Stimulated activated CD8-positive, alpha-beta memory T cell treated with anti-CD3 and anti-CD28 coated beads, Interleukin-7, amount 100 ng/mL, for 48 hours (primary cell): ENCODE results near the gene DLX3.

ENCODE experiments used
- DNase-seq, 2 donors: peaks; one replicate each; pipeline ENCODE4 v3.0.0-alpha.2; 2020; ENCODE audit warnings: low read depth in 1 of 2; ENCODE audit errors: extremely low read depth in 1 of 2

The DLX3 gene

GRCh38 chr17:49992933-49993422, 2.0 kb downstream of the DLX3 start:
- no peak for DNase-seq

- DNase-seq: no peak
Measured at GRCh38 chr17:49992191-49992932, 2.7 kb downstream of the DLX3 start.

- no peak for DNase-seq
Measured at GRCh38 chr17:49991409-49991808, 3.6 kb downstream of the DLX3 start.

- no peak for DNase-seq
Measured at GRCh38 chr17:49990921-49991320, 4.1 kb downstream of the DLX3 start.

- no peak for DNase-seq
Measured at GRCh38 chr17:49990331-49990730, 4.7 kb downstream of the DLX3 start.

GRCh38 chr17:49989518-49989880, 5.5 kb downstream of the DLX3 start:
- DNase-seq: no peak

- DNase-seq: no peak
Measured at GRCh38 chr17:49987681-49988441, 7.2 kb downstream of the DLX3 start.

- no peak for DNase-seq
Measured at GRCh38 chr17:49987290-49987585, 7.8 kb downstream of the DLX3 start.

GRCh38 chr17:49986396-49987289, 8.4 kb downstream of the DLX3 start:
- no peak for DNase-seq

GRCh38 chr17:49985310-49985990, 9.6 kb downstream of the DLX3 start:
- no peak for DNase-seq

- DNase-seq: no peak
Measured at GRCh38 chr17:49984776-49985175, 10.2 kb downstream of the DLX3 start.

GRCh38 chr17:49984283-49984682, 10.7 kb downstream of the DLX3 start:
- no peak for DNase-seq

GRCh38 chr17:49980703-49981197, 14.3 kb downstream of the DLX3 start:
- no peak for DNase-seq

- no peak for DNase-seq
Measured at GRCh38 chr17:49979748-49980479, 15.1 kb downstream of the DLX3 start.

GRCh38 chr17:49978501-49978900, 16.5 kb downstream of the DLX3 start:
- no peak for DNase-seq

GRCh38 chr17:49977463-49978389, 17.3 kb downstream of the DLX3 start:
- DNase-seq: no peak

GRCh38 chr17:49976828-49977202, 18.2 kb downstream of the DLX3 start:
- DNase-seq: no peak

- no peak for DNase-seq
Measured at GRCh38 chr17:49976163-49976827, 18.7 kb downstream of the DLX3 start.
